Head of caudate nucleus (tissue), 42 donors: ENCODE data around the gene SWI5.

Experiments
- DNase-seq, 42 donors: peaks; one replicate each; pipeline versions ENCODE4 v3.0.0 to v3.0.0-alpha.2; 2020 to 2021; ENCODE audit warnings: mixed read lengths in 7 of 42
- intact Hi-C: fragments of 100-400 bp; cut with DNase I; formaldehyde crosslinking; loops from one replicate; pipeline ENCODE4 v1.15.0; 2022

Gene SWI5

GRCh38 chr9:128337936-128338335, 61.9 kb downstream of the SWI5 start:
- DNase-seq, result no peak
- intact Hi-C loops, result no loop called here
